HG03135 (cell line): Measurements from ENCODE around the gene SBK1.
A peak's percentile ranks its signal among the peaks of the same experiment; 100 is the strongest.

Source experiments
- ATAC-seq: cut with Tn5 transposase; IDR thresholded peaks from one replicate; pipeline ENCODE4 v1.9.1; 2021; ENCODE audit warnings: mild to moderate bottlenecking, moderate library complexity; ENCODE audit not compliant: unreplicated experiment

Gene SBK1

DNA sequence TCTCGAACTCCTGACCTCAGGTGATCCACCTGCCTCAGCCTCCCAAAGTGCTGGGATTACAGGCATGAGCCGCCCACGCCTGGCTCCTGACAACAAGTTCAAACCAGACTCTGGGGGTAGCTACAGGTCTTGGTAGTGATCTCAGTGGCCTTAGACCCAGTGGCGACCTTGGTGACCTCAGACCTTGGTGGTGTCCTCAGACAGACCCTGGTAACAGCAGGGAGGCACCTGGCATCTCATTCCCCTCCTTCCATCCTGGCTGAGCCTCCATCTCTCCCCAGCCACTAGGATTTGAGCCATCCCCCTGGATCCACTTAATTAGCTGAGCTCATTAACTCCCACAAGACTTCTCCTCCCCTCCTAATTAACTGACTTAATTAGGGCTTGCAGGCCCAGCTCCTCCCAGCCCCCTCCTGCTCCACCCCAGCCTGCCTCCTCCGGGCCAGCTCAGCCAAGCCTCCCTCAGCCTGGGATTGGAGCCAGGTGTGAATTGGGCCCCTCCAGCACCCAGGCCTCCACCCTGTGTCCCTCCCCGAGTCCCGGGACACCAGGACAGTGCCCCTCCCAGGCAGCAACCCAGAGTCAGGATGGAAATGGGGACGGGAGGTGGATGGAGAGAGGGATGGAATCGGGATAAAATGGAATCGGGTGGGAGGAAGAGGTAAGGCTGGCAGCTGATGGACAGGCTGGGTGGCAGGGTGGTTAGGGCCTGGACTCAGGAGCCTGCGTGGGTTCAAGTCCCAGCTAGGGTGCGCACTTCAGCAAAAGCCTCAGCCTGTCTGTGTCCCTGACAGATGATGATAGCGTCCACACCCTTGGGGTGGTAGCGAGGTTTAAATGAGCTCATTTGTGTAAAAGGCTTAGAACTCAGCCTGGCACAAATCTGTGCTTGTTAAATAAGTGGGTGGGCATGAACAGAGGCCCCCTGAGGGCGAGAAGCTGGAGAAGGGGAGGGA lies 11.2 kb upstream of the SBK1 start:
- no peak for ATAC-seq

DNA sequence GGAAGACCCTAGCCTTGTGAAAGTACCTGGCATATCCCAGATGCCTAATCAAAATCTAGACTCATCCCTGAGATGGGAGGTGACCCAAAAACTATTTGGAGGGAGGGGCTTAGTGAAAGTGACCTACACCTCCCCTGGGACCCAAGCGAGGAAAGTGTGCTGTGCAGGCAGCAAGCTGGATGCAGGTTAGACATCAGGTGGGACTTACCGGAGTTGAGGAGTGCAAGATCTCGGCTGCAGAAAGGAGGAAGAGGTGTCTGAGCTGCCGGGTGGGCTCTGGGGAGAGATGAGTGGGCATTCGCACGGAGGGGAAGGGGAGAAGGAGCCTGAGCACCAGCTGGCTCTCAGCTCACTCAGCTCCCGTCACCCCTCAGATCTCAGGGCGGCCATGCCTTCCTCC lies 10.3 kb upstream of the SBK1 start:
- ATAC-seq: no peak

DNA sequence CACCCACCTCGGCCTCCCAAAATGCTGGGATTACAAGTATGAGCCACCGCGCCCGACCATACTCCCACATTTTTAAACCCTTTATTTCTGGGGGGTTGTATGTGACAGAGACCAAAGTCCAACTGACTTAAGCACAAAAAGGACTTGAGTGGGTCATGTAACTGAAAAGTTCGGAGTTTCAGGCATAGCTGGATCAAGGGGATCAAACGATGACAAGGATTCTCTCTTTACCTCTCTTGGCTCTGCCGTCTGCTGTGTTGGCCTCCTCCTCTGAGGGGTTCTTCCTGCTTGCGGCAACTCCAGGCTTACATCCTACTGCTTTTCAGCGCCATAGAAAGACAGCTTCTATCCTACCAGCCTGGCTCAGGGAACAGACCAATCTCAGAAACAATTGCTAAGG lies 9.2 kb upstream of the SBK1 start:
- ATAC-seq: no peak

DNA sequence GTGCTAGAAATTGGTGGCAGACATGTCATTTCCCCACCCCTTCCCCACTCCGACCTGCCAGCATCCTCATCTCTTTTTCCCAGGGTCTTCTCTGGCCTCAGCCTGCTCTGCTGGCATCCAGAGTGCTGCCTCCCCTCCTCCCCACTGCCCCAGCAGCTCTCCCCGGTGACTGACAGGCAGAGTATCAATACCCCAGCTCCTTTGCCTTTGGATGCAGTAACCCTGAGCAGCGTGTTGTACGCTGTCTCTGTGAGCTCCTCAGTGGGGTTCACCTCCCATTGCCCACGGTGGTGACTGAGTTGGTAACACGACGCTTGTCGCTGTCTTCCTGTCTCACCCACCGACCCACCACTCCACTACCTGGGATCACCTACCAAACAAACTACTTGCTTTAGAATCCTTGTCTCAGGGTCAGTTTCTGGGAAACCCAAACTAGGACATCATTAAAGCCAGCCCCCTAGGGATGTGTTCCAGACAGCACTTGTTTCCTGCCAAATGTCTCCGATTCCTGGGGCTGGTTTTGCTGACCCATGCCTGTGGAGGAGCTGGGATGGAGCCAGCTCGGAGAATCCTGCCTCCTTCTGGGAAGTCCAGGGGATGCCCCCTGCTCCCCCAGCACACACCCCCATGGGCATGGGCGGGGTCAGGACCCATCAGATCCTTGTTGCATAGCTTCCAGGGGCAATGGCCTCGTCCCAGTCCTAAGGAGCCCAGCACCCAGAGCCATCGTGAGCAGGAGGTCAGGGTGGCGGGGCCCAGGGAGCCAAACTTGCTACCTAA lies 8.3 kb upstream of the SBK1 start:
- no peak for ATAC-seq

DNA sequence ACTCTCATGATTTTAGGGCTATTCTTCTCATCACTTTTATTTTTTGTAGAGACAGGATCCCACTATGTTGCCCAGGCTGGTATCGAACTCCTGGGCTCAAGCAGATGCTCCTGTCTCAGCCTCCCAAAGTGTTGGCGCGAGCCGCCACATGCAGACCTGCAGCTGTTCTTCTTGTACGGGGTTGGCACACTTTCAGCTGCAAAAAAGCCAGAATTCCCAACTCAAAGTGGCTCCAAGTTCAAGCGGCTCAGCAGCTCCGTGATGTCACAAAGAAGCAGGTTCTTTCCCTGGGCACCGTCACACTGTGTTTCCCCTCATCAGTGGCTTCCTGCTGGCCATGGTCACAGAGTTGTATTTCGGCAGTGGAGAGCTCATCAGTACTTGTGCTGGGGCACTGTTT lies 6.7 kb upstream of the SBK1 start:
- no peak for ATAC-seq

DNA sequence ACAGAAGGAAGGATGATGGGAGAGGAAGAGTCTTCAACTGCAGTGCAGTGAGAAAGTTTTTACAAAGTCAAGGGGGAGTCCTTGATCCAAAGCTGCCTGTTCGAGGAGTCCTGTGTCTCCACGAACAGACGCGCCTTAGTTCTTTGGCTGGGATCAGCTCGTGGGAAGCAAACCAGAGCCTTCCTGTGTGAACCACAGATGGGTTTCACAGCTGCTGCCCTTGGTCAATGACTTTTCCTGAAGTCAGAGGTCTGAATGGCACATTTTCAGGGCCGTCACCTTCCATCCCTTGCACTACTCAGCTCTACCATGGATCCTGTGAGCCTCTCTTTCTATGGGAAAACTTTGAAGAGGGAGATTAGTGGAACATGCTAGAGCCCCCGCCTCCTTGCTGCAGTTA lies 4.2 kb upstream of the SBK1 start:
- ATAC-seq: no peak

DNA sequence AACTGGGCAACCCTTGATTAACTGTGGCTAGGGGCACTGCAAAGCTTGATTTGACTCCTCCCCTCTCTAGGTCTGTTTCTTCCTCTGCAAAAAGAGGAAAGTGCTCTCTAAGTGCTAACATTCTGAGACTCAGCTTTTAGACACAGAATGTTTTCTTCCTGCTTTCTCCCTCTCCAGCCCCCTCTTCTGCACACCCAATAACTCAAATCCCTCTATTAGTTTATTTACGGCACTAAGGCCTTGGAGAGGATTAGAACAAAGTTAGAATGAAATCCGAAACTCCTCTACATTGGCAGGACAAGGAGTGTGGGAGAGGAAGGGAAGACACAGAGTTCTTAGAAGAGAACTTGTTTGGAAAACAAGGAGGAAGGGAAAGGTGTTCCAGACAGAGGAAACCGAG lies 3.3 kb upstream of the SBK1 start:
- ATAC-seq: no peak

DNA sequence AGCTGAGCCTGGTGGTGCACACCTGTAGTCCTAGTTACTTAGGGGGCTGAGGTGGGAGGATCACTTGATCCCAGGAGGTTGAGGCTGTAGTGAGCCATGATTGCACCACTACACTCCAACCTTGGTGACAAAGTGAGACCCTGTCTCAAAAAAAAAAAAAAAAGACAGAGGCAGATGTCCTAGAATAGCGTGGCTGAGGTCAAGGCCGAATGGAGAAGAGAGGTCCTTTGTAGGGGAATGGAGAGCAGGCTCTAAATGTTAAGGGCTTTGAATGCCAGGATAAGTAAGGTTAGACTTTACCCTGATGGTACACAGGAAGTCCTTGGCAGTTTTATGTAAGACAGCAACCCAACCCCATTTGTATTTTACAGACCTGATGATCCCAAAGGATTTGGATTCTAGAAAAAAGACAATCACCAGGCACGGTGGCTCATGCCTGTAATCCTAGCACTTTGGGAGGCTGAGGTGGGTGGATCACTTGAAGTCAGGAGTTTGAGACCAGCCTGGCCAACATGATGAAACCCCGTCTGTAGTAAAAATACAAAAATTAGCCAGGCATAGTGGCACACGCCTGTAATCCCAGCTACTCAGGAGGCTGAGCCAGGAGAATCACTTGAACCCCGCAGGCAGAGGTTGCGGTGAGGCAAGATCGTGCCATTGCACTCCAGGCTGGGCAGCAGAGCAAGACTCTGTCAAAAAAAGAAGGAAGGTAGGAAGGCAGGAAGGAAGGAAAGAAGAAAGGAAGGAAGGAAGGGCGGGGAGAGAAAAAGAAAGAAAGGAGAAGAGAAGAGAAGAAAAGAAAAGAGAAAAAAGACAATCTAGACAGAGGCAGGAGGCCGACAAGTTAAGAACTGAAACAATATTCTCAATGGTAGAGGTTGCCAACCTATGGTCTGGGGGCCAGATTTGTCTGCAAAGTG lies 2.1 kb upstream of the SBK1 start:
- ATAC-seq: no peak

DNA sequence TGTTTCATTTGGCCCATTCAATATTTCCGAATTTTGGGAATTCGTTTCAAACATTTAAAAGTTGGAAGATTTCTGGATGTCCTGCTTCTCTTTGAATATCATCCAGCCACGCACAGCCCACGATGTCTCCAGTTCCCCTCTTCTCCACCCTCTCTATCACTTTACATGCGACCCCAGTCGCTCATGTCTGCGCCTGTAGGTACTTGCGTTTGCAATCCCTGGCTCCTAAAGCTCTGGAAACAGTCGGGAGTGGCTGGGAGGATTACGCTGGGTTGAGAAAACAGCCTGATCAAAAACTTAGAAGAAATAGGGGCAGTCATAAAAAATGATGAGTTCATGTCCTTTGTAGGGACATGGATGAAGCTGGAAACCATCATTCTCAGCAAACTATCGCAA lies 1.5 kb upstream of the SBK1 start:
- ATAC-seq: no peak

DNA sequence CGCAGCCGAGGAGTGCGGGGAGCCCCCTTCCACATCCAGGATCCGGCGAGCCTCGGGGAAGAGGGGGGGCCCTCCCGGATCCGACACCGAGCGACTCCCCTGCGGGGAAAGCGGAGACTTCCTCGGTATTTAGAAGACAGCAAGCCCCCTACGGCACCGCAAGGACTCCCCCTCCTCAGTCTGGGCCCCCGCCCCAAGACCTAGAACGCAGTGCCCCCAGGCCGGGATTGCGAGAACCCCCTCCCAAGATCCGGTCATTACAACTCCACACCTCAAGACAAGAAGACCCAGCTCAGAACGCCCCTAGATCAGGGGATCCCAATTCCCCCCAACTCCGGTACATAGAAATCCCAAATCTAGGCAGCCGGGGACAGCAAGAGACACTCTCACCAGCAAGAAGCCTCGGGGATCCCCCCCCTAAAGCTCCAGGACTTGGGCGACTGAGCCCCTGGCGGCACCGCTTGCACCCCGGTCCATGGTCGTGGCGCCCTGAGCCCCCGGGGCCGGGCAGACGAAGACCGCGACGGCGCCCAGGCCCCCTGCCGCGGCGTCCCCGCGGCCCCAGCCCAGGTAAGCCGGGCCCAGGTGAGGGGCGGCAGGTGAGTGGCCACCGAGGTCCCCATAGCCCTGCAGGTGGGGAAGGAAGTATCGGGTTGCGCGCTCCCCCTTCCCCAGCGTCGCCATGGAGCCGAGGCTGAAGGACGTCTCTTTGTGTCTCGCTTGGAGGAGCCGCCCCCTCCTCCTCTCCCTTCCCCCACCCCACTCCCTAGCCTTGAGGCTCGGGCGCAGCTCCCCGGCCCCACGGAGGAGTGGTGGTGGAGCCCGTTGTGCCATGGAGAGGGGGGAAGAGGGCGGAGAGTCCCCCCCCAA lies 641 bp downstream of the SBK1 start:
- peak; percentile 12 for ATAC-seq

DNA sequence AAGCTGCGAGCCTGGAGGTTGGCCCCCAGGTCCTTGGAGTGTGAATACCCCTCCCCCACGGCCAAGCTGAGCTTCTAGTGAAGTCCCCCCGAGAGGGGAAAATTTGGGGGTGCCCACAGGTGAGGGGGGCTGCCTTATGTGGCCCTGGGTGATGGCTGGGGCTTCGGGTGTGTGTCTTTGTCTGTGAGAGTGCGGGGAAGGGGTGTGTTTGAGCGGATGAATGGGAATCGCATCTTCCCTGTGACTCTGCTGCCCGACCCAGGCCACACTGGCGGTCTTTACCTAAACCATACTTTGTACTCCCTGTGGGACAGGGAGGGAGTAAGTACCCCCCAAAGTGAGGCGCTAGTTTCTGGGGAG lies 1.3 kb downstream of the SBK1 start:
- no peak for ATAC-seq

DNA sequence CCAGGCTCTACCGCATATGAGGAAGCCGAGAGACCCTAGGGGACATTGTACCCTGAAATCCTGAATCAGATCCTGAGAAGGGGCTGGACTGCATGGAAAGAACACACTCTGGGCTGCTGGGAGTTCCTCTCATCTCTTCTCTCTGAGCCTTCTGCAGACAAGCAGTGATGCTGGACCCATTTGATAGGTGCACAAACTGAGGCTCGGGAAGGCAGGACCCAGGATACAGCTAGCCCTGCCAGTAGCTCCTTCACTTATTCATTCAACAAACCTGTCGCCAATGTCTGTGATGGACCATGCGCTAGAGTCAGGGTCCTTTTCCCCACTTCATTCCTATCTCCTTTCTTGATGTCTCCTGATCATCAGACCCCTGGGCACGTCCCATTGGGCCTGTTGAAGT lies 1.9 kb downstream of the SBK1 start:
- no peak for ATAC-seq

DNA sequence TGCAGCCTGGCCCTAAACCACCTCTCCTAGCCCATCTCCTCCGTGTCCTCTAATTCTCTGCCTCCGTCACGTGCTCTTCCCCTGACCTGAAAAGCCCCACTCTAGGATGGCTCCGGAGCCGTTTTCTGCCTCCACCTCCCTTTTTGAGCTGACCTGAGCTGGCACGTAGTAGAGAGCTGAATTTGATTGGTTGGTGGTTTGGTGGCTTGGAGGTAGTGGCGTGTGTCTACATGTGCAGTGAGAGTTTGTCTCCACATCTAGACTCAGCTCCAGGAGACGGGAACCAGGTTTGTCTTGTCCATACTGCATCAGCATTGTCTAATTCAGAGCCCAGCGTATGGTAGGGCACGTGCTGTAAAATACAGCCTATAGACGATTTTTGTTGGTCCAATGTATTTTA lies 3.0 kb downstream of the SBK1 start:
- ATAC-seq: no peak

DNA sequence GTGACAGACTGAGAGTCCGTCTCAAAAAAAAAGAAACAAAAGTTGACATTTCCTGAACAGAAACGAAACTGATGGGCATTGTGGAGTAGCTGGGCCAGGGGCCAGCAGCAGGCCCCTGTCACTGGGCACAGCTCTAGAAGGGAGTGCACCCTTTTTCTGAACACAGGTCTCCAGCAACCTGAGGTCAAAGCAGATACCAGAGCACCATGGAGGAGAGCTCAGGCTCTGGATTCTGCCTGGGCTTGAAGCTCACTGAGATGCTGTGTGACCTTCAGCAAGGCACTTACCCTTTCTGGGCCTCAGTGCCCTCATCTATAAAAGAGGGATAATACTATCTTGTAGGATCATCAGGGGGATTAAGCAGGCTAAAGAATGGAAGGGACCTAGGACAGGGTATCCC lies 5.0 kb downstream of the SBK1 start:
- no peak for ATAC-seq

DNA sequence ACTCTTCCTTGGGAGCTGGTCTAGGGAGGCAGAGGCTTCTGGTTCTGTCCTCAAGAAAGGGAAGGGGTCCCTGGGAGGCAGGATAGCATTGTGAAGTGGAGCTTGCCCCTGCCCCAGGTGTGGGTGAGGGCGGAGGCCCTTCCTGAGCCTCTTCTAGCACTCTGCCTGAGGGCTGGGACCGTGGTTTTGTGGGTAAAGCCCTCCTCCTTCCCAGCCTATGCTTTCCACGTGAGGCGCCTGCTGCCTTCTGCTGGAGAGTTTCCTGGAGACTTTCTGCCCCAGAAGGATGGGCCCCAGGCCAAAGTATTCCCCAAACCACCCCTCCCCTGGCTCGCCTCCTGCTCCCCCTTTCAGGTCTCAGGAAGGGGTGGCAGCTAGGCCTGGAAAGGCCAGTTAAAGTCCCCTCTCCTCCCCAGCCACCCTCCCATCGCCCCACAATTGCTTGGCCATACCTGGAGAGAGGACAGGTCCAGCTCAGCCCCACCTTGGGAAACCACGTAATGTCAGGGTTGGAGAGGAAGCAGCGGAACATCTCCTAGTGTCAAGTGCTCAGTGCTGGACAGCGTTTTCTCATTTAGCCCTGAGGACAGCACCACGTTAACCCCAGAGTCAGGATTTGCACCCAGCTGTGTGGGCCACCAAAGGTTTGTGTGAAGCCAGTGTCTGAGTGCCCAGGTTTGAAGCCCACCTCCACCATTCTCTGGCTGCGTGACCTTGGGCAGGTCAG lies 5.6 kb downstream of the SBK1 start:
- no peak for ATAC-seq

DNA sequence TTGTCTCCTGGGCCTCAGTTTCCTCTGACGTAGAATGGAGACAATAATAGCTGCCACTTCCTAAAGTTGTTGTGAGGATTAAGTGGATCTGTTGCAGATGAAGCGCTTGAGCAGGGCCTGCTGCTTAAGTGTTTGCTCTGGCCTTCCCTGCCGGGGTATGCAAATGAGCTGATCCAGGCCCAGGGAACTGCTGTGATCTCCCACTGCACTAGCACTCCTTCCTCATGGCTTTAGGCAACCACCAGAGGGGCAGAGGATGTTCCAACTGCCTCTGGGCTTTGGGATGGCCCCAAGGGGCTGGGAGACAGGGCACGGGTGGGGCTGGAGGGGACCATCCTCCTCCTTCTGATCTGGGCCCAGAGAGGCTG lies 6.2 kb downstream of the SBK1 start:
- ATAC-seq: no peak

DNA sequence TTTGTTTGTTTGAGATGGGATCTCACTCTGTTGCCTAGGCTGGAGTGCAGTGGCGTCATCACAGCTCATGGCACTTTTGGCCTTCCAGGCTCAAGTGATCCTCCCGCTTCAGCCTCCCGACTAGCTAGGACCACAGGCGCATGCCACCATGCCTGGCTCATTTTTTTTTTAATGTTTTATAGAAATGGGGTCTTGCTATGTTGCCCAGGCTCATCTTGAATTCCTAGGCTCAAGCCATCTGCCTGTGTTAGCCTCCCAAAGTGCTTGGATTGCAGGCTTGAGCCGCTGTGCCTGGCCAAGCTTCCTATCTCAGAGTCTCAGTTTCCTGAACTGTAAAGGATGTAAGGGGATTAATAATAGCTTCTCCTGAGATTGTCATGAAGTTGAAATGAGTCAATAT lies 8.0 kb downstream of the SBK1 start:
- ATAC-seq: no peak

DNA sequence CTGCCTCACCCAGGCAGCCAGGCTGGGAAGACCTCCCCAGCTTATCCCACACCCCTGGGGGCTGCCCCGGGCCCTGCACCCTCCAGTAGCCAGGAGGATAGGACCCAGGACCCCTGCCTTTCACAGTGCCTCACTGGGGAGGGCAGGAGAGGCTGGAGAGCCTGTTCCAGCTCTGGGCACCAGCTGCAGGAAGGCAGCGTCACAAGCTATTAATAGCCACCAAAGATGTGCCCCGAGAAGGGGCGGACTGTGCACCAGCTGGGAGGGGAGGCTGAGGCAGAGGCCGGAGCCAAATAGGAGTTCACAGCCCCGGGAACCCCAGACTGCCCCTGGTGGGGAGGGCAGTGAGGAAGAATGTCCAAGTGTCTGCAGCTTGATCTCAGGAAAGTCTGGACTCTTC lies 8.8 kb downstream of the SBK1 start:
- ATAC-seq: no peak

DNA sequence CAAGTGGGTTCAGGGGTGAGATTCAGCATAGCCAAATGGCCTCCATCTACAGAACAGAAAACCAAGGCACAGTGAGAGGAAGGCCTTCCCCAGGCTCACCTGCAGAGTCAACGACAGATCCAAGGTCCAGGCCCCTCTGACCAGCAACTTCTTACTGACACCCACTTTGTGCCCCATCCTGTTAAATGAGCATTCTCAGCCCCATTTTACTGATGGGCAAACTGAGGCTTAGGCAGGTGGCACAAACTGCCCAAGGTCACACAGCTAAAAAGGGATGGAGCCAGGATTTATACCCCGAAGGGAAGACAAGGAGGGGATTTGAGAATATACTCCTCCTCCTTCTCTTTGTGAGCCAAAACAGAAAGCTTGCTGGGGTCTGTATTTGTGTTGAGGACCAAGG lies 9.3 kb downstream of the SBK1 start:
- ATAC-seq: no peak

DNA sequence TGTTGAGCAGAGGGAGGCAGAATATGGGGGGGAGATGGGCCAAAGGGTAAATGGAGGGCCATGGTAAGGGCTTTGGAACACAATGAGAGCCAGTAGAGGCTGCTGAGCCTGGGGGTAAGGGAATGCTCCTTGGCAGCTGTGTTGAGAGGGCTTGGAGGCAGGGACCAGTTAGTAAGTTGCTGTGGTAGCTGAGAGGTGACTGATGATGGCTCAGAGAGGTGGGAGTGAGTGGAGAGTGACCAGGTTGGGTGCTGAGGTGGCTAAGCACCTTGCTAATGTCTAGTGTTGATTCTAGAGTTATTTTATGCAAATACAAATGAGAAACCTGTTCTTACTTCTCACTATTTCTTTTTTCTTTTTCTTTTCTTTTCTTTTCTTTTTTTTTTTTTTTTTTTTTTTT lies 10.8 kb downstream of the SBK1 start:
- ATAC-seq: no peak
